Testis (tissue), 2 donors: ENCODE results near the gene BICRAL.

Experiments
- POLR2A ChIP-seq: fragments of 450-650 bp; IDR thresholded peaks from one replicate; pipeline ENCODE4 v1.6.1; 2017; ENCODE audit warnings: antibody characterized with exemption, mild to moderate bottlenecking, moderate library complexity
- TF ChIP-seq, protein P1 (sequence below), 3 experiments: fragments of 450-650 bp in 2 of 3; fragments of 200-600 bp in 1 of 3; sonication (generic) in 1 of 3; IDR thresholded peaks; one replicate each; pipeline ENCODE4 v1.5.1; 2016 to 2019; ENCODE audit warnings: antibody characterized with exemption in 3 of 3, mild to moderate bottlenecking in 2 of 3, moderate library complexity in 1 of 3

- TF ChIP-seq, protein P1, sequence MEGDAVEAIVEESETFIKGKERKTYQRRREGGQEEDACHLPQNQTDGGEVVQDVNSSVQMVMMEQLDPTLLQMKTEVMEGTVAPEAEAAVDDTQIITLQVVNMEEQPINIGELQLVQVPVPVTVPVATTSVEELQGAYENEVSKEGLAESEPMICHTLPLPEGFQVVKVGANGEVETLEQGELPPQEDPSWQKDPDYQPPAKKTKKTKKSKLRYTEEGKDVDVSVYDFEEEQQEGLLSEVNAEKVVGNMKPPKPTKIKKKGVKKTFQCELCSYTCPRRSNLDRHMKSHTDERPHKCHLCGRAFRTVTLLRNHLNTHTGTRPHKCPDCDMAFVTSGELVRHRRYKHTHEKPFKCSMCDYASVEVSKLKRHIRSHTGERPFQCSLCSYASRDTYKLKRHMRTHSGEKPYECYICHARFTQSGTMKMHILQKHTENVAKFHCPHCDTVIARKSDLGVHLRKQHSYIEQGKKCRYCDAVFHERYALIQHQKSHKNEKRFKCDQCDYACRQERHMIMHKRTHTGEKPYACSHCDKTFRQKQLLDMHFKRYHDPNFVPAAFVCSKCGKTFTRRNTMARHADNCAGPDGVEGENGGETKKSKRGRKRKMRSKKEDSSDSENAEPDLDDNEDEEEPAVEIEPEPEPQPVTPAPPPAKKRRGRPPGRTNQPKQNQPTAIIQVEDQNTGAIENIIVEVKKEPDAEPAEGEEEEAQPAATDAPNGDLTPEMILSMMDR (IDR thresholded peaks at IDR 0.05): no peak
- no peak for TF ChIP-seq POLR2A
These were observed 25.1 kb upstream of the BICRAL start for GRCh38 chr6:42756722-42757121.
